K562 (cell line): ENCODE measurements around the gene BNC2. TPM values are rescaled to one million over a fixed set of nuclear protein-coding genes. Genes with fewer than 3 reads are reported as not detected.

ENCODE experiments used
- polyA plus RNA-seq, 8 experiments: library from polyadenylated mRNA; depleted of rRNA in 4 of 8; stranded (reverse) in 5 of 8; unstranded in 3 of 8; fragments of >200 nt; fragmentation: Nextera tagmentation in 2 of 8; fragmentation: Illumina TruSeq in 1 of 8; extraction: Ambion mirVana in 2 of 8; extraction: Trizol in 1 of 8; gene quantifications; 2 replicates each; pipeline versions ENCODE4 v1.2.1 to v1.2.3, GENCODE V29; 2011 to 2014; ENCODE audit warnings: inconsistent platforms in 1 of 8, missing spikeins in 1 of 8
- total RNA-seq, 7 experiments: library from RNA; depleted of rRNA in 6 of 7; stranded (reverse); fragments of >200 nt in 6 of 7; fragmentation: Illumina TruSeq in 2 of 7; extraction: Trizol in 2 of 7; gene quantifications; 2 replicates each; pipeline versions ENCODE4 v1.2.1 to v1.2.3, GENCODE V29; 2011 to 2021; ENCODE audit warnings: low replicate concordance in 1 of 7
- TF ChIP-seq, protein P1 (sequence below): fragments of 200-600 bp; sonication (generic); IDR thresholded peaks from one replicate; pipeline ENCODE4 v1.6.1; 2012; ENCODE audit warnings: mild to moderate bottlenecking, low read depth, low read length, inconsistent platforms

Gene BNC2
- total and polyA plus RNA-seq, 9 of the 15 experiments (the other 6 are each of a cell fraction or from before 2014, with no cell fraction given), result not detected

DNA sequence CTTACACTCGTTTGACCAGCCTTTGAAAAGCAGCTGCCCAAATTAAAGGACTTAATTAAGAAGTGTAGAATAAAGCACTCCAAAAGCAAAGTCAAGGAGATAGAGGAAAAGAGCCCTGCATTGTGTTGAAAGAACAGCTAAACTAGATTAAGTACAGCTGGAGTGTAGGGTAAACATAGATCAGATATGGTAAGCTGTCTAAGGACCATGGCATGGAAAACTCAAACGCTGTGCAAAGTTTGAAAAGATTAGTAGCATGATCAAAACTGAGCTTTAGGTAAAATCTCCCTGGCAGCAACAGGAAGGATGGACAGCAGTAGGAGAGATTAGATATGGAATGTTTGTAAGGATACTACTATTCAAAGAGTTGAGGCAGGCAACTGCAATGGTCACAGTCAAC lies 55.4 kb downstream of the BNC2 start (continued):
- TF ChIP-seq, protein P1, sequence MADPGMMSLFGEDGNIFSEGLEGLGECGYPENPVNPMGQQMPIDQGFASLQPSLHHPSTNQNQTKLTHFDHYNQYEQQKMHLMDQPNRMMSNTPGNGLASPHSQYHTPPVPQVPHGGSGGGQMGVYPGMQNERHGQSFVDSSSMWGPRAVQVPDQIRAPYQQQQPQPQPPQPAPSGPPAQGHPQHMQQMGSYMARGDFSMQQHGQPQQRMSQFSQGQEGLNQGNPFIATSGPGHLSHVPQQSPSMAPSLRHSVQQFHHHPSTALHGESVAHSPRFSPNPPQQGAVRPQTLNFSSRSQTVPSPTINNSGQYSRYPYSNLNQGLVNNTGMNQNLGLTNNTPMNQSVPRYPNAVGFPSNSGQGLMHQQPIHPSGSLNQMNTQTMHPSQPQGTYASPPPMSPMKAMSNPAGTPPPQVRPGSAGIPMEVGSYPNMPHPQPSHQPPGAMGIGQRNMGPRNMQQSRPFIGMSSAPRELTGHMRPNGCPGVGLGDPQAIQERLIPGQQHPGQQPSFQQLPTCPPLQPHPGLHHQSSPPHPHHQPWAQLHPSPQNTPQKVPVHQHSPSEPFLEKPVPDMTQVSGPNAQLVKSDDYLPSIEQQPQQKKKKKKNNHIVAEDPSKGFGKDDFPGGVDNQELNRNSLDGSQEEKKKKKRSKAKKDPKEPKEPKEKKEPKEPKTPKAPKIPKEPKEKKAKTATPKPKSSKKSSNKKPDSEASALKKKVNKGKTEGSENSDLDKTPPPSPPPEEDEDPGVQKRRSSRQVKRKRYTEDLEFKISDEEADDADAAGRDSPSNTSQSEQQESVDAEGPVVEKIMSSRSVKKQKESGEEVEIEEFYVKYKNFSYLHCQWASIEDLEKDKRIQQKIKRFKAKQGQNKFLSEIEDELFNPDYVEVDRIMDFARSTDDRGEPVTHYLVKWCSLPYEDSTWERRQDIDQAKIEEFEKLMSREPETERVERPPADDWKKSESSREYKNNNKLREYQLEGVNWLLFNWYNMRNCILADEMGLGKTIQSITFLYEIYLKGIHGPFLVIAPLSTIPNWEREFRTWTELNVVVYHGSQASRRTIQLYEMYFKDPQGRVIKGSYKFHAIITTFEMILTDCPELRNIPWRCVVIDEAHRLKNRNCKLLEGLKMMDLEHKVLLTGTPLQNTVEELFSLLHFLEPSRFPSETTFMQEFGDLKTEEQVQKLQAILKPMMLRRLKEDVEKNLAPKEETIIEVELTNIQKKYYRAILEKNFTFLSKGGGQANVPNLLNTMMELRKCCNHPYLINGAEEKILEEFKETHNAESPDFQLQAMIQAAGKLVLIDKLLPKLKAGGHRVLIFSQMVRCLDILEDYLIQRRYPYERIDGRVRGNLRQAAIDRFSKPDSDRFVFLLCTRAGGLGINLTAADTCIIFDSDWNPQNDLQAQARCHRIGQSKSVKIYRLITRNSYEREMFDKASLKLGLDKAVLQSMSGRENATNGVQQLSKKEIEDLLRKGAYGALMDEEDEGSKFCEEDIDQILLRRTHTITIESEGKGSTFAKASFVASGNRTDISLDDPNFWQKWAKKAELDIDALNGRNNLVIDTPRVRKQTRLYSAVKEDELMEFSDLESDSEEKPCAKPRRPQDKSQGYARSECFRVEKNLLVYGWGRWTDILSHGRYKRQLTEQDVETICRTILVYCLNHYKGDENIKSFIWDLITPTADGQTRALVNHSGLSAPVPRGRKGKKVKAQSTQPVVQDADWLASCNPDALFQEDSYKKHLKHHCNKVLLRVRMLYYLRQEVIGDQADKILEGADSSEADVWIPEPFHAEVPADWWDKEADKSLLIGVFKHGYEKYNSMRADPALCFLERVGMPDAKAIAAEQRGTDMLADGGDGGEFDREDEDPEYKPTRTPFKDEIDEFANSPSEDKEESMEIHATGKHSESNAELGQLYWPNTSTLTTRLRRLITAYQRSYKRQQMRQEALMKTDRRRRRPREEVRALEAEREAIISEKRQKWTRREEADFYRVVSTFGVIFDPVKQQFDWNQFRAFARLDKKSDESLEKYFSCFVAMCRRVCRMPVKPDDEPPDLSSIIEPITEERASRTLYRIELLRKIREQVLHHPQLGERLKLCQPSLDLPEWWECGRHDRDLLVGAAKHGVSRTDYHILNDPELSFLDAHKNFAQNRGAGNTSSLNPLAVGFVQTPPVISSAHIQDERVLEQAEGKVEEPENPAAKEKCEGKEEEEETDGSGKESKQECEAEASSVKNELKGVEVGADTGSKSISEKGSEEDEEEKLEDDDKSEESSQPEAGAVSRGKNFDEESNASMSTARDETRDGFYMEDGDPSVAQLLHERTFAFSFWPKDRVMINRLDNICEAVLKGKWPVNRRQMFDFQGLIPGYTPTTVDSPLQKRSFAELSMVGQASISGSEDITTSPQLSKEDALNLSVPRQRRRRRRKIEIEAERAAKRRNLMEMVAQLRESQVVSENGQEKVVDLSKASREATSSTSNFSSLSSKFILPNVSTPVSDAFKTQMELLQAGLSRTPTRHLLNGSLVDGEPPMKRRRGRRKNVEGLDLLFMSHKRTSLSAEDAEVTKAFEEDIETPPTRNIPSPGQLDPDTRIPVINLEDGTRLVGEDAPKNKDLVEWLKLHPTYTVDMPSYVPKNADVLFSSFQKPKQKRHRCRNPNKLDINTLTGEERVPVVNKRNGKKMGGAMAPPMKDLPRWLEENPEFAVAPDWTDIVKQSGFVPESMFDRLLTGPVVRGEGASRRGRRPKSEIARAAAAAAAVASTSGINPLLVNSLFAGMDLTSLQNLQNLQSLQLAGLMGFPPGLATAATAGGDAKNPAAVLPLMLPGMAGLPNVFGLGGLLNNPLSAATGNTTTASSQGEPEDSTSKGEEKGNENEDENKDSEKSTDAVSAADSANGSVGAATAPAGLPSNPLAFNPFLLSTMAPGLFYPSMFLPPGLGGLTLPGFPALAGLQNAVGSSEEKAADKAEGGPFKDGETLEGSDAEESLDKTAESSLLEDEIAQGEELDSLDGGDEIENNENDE, result no peak
